OCI-M2 (cell line): ENCODE results near the gene FSTL3.

Experiments
- DNase-seq: peaks from one replicate; lab custom pipeline; 2025; ENCODE audit not compliant: unreplicated experiment; lab: John Stamatoyannopoulos, UW

FSTL3 gene

DNA sequence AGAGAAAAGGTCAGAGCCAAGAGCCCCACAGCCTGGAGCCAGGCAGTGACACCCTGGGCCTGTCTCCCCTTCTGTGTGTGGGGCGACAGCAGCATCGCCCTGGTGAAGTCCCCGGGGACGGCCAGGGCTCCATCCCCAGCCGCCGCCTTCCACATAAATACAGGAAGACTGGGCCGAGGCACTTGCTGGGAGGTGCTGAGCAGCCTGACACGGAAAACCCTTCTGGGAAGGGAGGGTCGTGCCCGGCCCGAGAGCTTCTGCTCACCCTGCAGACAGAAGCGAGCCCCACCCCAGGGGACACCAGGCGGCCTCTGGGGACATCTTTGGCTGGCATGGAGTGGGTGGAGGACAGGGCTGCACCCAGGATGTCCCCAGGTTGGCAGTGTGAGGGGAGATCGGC lies 31.4 kb upstream of the FSTL3 start:
- DNase-seq = no peak

DNA sequence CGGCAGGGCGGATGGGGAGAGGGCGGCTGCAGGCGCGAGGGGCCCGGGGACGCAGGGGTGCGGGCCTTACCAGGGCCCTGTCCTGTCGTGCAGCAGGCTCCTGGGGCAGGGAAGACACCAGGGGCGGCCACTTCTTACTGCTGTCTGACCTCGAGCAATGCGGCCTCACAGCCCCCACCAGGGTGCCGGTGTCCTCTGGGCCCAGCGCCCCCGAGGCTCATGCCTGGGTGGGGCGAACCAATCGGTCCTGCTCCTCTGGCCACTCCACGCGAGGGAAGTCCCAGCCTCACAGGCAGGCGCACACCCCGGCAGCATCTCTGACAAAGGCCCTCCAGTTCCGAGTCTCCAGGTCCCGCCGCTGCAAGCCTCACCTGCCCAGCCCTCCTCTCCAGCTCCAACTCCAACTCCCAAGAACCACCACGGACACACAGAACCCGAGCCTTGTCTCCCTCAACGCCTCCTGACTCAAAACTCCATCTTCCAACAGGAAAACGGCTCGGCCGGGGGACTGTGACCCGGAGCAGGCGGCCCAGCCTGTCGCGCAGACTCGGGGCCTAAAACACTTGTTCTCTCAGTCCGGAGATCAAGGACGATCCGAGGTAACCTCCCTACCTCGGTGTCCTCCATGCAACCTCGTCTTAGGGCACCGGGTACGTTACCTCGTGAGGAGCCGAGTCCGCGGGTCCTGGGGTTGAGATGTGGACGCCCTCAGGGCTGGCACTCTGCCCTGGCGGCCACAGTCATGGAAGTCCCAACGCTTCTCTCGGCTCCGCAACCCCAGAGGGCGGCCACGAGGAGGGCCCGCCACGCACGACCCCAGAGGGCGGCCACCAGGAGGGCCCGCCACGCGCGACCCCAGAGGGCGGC lies 30.0 kb upstream of the FSTL3 start:
- no peak for DNase-seq

DNA sequence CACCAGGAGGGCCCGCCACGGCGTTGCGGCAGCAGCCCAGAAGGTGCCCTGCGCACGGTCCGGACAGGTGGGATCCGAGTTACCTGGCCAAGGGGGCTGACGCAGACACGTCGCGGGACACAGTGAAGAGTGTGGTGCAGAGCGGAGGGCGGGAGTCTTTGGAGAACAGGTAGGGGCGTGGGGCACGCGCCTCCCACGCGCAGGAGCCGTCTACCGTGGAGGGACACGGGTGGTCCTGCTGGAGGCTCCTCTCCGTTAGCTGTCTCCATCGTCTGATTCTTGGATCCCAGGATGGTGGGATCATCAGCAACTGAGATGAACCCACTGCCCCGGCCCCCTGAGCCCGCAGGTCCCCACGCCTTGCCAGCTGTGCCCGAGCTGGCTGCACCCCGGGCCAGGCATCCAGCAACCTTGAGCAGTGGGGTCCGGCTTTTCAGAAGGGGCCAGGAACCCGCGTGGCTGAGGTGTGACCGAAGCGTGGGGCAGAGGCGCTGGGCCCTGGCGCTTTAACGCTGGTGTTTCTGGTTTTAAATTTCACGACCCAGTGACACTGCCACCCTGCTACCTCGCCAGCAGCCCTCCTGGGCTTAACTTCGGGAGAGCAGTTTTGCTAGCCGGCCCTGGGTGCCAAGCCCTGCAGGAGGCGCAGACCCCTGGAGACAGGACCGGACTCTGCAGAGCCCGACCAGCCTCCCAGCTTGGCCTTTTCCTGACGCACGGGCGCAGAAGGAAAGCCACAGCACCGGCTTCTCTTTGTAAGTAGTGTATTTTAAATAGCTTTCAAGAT lies 29.2 kb upstream of the FSTL3 start:
- DNase-seq = no peak

DNA sequence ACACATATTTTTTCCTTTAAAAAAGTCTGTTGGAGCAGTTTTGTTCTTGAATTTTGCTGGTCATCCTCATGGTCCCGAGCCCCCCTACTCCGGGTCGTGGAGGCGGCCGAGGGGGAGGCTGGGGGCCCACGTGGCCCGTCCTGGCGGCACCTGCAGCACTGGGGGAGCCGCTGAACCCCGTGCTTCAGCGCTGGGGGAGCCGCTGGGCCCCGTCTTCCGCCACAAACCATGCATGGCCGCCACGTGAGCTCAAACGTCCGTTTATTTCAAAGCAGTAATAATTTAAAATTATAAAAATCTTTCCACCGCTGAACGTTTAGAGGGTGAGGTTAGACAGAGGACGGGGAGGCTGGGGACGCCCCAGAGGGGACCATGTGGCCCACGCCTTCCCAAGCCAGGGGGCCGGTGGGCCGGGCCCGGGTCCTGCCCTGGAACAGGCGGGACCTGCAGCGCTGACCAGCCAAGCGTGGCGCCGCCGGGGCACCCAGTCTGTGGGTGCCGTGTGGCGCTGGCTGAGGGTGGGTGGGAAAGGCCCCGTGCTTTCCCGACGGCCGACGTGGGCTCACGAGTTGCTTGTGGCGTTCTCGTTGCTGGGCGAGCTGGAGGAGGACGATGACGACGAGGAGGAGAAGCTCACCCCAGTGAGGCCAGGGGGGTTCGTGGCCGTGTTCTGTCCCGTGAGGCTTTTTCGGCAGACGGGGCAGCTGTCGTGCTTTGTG lies 28.5 kb upstream of the FSTL3 start:
- no peak for DNase-seq

DNA sequence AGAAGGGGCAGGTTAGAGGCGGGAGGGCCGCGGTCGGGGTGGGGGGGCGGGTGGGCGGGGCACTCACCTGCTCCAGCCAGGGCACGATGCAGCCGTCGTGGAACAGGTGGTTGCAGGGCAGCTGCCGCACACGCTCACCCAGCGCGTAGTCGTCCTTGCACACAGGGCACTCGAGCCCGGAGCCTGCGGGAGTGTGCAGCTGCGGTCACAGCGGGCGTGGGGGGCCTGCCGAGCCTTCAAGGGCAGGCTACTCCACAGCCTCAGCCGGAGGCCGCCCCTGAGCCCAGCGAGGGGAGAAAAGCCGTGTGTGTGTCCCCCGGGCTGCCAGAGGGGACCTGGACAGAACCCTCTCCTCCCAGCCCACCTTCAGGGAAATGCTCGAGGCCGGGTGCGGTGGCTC lies 27.9 kb upstream of the FSTL3 start:
- DNase-seq = no peak

DNA sequence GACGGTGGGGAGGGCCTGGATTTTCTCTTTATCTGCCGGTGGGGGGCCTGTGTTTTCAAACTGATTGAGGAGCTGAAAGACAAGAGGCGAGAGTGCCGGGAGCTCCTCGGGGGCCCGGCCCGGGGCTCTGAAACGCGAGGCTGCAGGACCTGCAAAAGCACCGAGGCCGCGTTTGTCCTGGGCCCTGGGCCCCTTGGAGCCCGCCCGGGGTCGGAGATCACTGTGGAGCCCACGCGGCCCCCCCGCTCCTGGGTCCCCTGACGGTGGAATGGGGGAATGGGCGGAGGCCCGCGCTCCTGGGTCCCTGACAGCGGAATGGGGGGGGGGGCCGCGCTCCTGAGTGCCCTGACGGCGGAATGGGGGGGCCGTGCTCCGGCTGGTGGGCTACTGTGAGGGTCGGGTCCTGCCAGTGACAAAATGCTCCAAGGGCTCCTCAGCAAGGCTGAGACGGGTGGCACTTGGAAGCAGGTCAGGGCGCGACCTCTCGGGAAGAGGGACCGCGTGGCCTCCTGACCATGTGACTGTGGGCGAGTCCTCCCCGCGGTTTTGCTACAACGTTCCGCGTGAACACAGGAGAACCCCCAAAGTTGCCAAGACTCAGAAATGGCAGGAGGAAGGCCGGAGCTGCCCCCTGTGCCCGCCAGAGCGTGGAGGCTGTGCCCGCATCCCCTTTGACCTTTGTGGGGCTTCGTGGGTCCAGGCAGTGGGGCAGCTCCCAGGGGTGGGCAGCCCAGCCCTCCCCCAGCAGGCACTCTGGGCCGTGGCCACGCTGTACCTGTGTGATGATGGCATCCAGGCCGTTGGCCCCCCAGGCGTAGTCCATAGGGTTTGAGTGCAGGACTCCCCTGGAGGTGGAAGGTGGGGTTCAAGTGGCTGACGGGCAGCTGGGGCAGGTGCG lies 27.0 kb upstream of the FSTL3 start:
- DNase-seq = no peak

DNA sequence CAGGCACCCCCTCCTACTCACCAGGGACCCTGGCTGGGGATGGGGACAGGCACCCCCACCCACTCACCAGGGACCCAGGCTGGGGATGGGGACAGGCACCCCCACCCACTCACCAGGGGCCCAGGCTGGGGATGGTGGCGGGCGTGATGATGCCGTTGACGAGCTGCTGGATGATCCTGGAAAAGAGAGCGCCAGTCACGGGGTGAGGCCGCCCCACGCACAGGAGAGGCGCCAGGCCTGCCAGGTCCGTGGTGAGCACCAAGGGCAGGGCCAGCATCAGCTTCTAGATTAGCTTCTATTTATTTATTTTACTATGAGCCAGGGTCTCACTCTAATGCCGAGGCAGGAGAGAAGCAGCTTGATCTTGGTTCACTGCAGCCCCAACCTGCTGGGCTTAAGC lies 26.1 kb upstream of the FSTL3 start:
- no peak for DNase-seq

DNA sequence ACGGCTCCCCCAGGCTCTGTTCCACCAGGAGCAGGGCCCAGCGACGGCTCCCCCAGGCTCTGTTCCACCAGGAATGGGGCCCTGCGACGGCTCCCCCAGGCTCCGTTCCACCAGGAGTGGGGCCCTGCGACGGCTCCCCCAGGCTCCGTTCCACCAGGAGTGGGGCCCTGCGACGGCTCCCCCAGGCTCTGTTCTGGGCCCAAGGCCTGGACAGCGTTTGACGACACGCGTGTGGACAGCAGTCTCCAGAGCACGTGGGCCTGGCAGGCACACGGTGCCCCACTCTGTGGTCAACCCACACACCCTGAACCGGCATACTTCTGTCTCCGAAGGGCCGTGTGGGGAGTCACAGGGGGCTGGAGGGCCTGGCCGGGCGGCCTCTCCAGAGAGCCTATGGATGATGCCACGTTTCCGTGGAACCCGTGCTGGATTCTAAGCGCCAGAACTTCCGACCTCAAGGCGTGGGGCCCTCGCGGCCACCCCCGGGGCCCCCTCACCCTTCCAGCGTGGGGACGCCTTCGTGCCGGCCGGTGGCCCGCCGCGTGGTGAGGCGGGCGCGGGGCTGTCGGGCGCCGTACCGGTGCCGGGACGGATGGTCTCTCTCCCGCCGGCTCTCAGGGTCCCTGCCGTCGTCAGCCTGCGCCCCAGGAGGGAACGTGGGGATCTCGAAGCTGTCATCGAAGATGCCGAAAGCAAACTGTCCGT lies 24.9 kb upstream of the FSTL3 start:
- DNase-seq = no peak

DNA sequence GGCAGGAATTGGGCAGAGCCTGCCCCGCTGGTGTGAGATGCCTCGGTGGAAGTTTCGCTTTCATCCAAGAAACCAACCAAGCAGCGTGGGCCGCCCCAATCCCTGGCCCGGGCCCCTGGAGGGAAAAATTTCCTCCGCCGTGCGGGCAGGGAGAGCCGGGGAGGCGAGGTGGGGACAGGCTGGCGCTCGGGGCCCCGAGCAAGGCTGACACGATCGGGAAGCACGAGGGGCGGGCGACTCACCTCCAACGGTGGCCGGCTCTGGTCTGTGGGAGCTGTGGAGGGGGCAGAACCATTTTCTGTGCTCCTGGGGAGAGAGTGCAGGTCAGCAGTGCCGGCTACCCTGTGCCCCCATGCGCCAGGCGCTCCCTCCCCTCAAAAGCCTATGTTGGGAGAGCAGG lies 24.2 kb upstream of the FSTL3 start:
- no peak for DNase-seq

DNA sequence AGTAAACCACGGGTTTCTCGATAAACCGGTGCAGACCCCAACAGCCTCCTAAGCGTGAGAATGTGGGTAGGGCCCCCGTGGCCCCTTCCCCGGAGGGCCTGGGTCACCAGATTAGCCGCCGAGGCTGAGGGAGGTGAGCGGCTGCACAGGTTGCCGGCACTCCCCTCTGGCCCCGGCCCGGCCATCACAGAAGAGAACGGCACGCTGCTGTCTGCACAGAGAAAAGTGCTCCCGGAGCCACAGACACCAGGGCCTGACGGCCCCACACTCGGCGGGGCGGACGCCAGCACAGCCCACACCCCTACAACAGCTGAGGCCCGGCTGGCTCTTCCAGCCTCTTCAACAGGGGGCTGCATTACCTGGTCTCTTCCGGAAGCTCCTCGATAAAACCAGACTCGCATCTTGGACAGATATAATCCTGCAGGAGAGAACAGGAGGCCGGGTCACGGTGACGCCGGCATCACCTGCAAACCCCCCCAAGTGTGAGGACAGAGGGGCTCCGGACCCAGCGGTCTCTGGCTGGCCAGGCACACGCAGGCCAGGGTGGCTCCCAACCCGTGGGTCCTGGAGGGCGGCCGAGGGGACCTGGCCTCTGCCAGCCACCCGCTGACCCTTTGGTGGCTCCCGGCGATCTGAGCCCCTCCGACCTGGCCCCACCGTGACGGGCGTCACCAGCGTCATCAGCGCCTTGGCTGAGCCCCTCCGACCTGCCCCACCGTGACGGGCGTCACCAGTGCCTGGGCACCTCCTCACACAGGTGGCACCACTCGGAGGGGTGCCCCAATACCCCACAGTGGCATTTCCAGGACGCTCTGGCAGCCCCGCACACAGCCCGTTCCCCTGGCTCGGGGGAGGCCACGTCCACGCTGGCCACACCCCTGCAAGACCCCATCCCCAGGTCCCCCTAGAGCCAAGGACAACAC lies 23.5 kb upstream of the FSTL3 start:
- DNase-seq = no peak

DNA sequence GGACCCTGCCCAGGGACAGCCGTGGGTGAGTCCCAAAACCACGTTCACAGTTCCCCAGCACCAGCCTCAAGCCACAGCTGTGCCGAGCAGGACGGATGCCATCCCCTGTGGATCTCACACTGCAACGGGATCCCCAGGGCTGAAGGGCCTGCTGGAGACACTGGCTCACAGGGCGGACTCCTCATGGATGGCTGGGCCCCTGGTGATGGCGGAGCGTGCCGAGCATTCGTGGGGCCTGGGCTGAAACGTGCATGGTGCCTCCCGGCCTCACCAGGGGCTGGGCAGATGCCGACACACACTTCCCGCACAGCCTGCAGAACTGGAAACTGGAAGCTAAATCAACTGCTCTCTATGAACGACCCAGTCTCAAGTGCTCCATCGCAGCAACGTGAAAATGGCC lies 22.8 kb upstream of the FSTL3 start:
- DNase-seq = no peak

DNA sequence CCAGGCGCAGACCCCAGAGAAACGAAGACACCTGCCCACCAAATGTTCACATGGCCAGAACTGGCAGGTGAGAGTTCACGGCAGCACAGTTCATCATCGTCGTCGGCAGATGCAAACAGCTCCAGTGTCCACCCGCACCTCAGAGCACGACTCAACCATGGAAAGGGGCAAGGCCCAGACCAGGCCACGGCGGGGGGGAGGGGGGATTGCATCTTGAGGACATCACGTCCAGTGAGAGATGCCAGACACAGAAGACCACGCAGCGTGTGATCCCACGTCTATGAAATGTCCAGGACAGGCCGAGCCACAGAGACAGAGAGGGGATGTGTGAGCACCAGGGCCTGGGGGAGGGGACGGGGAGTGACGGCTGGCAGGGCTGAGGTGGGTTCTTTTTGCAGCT lies 20.5 kb upstream of the FSTL3 start:
- DNase-seq = no peak

DNA sequence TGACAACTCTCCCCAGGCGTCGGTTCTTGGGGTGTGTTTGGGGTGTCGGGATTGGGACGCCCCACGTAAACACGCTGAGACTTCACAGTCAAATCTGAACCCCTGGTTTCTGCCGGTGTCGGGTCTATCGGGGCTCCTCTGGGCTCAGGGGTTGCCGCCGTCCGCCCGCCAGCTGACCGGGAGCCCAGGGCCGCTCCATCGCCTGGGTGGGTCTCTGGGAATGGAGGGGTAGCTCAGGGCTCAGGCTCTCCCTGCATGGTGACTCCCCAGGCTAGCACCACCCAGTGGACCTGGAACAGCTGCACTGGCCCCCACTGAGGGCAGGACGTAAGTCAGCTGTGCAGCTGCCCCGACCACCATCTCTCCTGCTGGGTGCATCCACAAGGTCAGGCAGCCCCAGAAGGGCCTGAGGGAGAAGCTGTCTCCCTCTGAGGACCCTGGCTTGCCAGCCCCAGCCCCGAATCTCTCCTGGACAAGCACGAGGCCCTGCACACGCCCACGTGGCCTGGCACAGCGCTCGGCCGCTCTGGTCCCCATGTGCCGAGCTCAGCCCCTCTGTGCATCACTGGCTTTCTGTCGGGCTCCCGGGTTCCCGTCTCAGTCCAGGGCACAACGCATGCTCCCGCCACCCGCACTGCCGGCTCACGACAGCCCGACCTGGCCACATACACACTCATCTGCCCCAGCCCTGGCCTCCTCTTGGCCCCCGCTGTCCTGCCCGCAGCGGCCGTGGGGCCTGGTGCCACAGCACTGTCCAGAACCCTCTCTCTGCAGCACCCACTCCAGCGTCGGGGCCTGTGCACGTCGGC lies 19.2 kb upstream of the FSTL3 start:
- no peak for DNase-seq

DNA sequence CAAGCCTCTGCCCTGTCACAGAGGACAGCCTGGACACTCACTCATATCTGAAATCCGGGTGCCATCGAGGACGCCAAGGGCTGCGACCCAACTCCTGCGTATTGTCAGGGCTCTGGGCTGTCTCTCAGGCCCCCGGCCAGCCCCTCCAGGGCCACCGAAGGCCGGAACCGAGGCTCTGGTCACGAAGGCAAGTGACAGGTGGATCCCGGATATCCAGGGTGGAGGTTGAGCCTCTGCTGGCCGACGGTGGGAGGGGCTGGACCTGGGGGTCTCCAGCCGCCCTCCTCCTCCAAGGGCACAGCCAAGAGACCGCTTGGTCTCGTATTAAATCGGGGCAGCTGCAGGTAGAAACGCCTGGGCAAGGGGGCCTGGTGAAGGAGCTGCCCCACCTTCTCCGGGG lies 18.6 kb upstream of the FSTL3 start:
- no peak for DNase-seq

DNA sequence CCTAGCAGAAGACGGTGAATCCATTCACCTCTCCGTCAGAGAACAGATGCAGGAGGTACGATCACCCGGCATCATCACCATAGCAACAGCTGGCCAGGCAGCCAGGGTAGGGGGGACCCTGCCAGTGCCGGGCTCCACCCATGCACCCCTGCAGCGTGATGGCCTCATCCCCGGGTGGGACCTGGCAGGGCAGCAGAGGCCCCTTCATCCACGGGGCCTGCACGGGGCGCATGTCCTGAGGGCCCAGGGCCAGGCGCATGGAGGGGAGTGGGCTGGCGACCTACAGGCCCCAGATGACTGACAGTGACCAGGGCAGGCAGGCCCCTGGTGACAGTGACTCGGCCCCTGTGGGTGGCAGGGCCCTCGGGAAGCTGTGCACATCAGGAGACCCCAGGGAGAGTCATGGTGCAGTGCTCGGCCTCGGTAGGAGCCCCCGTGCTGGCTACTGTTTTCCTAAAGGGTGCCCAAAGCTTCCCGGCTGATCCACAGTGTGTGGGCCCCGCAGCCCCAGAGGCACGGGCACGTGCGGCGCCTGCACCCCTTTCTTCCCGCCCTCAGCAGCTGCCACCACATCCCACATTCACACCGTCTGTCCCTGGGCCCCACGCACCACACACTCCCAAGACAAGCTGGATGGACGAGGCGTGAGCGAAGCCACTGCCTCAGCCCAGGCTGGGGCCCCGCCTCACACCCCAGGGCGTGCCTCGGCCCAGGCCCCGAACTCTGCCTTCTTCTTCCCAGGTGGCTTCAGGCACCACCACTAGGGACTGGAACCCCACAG lies 17.9 kb upstream of the FSTL3 start:
- DNase-seq = no peak

DNA sequence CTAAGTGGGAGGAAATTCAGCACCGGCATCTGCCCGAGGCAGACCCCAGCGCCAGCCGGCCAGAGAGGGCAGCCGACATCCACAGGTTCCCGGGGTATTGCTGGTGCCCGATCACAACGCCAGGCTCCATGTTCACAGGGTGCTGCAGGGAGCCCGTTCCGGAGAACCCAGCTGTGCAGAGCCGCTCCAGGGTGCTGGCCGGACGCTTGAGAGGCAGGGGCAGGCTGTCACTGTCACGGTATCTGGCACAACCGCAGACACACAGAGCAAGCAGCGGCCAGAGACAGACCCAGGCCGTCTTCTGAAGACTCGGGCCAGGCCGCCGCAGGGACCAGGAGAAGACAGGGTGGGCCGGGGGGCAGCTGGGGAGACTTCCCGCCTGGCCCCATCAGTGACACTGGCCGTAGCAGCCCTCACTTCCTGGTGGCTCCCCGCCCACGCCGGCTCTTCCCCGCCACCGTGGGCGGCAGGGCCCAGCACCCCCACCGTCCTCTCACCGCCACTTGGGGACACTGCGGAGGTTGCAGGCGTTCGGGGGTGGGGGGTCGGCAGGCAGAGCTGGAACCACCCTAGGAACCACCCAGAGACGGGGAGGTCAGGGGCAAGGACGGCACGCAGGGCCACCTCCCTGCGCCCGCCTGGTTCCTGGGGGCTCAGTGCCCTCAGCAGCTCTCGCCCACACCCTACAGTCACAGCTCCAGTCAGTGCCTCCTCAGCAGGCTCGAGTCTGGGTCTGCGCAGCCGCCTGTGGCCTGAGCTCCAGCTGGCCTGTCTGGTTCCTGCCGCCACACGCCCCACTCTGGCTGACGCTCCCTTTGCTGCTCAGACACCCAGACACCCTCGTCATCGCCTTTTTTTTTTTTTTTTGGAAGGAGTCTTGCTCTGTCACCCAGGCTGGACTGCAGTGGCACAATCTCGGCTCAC lies 17.0 kb upstream of the FSTL3 start:
- no peak for DNase-seq
